ENCODE results near the gene MINDY3. TPM values are rescaled to one million over a fixed set of nuclear protein-coding genes. Genes with fewer than 3 reads are reported as not detected.
A peak's percentile ranks its signal among the peaks of the same experiment; 100 is the strongest.

The MINDY3 gene
- total RNA-seq, 1 donor from 2014 or later = 15.5 TPM

DNA sequence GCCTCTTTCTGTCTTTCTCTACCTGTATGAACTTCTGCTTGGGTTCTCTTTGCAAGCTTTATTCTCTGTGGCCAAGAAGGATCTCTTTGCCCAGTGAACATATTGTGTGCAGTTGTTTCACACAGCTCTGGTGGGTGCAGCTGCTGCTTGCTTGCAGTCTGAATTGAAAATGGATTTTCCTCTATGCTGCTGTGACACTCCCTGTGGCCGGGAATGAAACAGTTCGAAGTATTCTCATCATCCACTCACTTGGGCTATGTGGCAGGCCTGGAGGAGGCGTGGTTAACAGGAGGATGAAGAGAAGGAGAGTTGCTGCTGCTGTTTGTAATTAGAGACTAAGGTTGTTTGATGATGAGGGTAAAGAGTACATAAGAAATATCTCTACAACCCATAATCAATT is 112.2 kb downstream of the MINDY3 start:
- TF ChIP-seq, protein P1, sequence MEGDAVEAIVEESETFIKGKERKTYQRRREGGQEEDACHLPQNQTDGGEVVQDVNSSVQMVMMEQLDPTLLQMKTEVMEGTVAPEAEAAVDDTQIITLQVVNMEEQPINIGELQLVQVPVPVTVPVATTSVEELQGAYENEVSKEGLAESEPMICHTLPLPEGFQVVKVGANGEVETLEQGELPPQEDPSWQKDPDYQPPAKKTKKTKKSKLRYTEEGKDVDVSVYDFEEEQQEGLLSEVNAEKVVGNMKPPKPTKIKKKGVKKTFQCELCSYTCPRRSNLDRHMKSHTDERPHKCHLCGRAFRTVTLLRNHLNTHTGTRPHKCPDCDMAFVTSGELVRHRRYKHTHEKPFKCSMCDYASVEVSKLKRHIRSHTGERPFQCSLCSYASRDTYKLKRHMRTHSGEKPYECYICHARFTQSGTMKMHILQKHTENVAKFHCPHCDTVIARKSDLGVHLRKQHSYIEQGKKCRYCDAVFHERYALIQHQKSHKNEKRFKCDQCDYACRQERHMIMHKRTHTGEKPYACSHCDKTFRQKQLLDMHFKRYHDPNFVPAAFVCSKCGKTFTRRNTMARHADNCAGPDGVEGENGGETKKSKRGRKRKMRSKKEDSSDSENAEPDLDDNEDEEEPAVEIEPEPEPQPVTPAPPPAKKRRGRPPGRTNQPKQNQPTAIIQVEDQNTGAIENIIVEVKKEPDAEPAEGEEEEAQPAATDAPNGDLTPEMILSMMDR (conservative IDR thresholded peaks at IDR 0.05; ENCODE audit: low read depth, low read length) = no peak
- DNase-seq (ENCODE audit: low read depth) = no peak
- no peak overlapping the region for H3K4me3 ChIP-seq (ENCODE audit: low read depth, low read length)

DNA sequence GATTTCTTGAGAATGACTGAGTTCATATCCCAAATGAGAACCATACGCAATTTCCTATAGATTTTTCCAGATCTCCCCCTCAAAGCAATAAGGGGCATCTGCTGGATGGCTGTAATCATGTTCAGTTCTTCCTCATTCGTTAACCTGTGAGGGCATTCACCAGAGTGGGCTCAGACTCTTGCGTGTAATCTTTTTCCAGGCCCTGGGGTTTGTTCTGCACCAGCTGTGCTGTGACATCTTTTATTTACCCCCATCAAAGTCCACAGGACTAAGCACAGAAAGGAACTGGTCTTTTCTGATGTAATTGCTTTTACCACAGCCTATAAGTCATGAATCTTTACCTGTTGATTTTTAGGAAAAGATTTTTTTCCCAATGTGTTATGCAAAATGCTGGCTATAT is 112.7 kb downstream of the MINDY3 start:
- TF ChIP-seq, protein P1 (conservative IDR thresholded peaks at IDR 0.05; ENCODE audit: low read depth, low read length) = no peak
- H3K4me3 ChIP-seq (ENCODE audit: low read depth, low read length) = no peak overlapping the region
- DNase-seq (ENCODE audit: low read depth) = no peak

DNA sequence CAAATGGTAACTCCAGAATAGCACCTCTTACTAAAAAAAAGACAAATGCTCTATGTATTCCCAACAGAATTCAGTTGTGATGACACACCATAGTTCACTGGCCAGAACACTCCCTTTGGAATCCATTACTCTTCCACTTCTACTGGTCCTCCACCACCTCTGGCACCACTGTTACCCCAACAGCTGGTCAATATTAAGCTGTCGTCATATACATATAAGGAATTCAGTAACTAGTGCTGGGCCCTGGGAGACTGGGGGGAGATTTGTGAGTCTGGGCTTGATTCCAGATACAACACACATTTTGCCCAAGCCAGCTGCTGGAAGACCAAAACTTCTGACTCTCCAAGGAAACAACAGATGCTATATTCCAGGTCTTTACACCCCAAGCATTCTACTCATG is 114.6 kb downstream of the MINDY3 start:
- H3K4me3 ChIP-seq (ENCODE audit: low read depth, low read length) = no peak overlapping the region
- TF ChIP-seq, protein P1 (conservative IDR thresholded peaks at IDR 0.05; ENCODE audit: low read depth, low read length) = no peak
- no peak for DNase-seq (ENCODE audit: low read depth)

DNA sequence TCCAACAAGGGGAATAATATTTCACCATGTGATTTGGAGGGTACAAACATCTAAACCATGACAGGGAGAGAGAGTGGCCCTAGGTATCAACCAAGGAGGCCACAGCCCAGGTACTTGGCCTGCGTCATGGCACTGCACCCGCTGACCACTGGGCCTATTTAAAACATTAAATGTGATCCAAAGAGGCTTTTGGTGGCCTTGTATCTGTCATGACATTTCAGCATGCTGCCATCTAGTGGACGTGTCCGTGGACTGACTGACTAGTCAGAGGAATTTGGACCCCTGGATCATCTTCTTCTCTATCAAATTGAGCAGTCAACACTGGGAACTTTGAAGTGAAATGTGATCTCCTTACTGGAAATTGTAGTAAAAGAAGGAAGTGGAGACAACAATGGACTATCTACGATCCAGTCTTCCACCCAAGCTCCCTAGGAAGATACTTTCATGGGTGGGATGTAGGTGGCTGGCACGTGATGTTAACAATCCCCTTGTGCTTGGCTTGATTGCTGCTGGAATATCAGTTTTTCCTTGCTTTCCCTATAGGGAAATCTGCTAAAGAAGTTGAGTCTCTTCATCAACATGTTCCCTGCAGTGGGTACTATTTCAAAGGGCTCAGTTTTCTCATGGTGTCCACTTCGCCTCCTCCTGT is 116.0 kb downstream of the MINDY3 start:
- peak; percentile 23 for DNase-seq (ENCODE audit: low read depth)
- TF ChIP-seq, protein P1 (conservative IDR thresholded peaks at IDR 0.05; ENCODE audit: low read depth, low read length) = peak; percentile 78
- H3K4me3 ChIP-seq (ENCODE audit: low read depth, low read length) = no peak overlapping the region

DNA sequence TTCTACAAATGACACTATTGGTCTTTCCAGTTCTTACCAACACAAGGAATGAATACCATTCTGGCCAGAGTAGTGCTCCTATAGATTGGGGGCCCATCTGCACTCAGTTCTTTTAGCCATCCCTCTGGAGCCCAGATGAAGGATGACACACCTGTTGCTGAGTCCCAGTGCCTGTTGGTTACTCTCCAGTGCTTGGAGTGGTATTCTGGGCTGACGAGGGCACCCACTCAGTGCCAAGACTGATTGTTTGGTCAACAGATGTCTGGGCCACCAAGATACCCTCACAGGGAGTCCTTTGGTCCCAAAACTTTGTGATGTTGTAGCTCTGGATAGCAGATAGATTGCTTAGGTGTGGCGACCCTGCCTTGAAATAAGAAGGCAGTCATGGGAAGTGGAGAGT is 116.9 kb downstream of the MINDY3 start:
- DNase-seq (ENCODE audit: low read depth) = no peak
- TF ChIP-seq, protein P1 (conservative IDR thresholded peaks at IDR 0.05; ENCODE audit: low read depth, low read length) = no peak
- no peak overlapping the region for H3K4me3 ChIP-seq (ENCODE audit: low read depth, low read length)

DNA sequence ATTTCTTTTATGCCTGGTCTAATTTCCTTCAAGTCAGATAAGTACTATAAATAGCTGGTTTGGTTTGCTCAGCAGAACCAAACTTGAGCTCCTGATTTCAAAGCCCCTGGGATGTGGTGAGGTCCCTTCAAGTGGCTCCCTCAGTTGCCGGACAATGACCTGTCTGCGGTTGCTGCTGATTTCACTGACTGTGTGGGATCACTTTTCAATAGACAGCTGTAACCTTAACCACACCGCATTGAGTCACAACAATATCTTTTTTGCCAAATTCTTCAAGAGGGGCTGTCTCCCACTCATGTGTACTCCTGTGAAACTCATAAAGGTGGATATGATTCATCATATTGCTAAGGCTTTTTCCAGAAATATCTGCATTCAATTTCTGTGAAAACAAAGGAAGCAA is 117.5 kb downstream of the MINDY3 start:
- no peak overlapping the region for H3K4me3 ChIP-seq (ENCODE audit: low read depth, low read length)
- TF ChIP-seq, protein P1 (conservative IDR thresholded peaks at IDR 0.05; ENCODE audit: low read depth, low read length) = no peak
- DNase-seq (ENCODE audit: low read depth) = no peak

DNA sequence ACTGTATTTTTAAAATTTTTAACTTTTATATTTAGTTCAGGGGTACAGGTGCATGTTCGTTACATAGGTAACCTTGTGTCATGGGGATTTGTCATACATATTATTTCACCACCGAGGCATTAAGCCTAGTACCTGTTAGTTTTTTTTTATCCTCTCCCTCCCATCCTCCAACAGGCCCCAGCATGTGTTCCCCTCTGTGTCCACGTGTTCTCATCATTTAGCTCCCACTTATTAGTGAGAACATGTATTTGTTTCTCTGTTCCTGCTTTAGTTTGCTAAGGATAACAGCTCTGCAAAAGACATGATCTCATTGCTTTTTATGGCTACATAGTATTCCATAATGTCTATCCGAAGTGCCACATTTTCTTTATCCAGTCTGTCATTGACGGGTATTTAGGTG is 118.2 kb downstream of the MINDY3 start:
- H3K4me3 ChIP-seq (ENCODE audit: low read depth, low read length) = no peak overlapping the region
- DNase-seq (ENCODE audit: low read depth) = no peak
- TF ChIP-seq, protein P1 (conservative IDR thresholded peaks at IDR 0.05; ENCODE audit: low read depth, low read length) = no peak

All from epithelial cell of proximal tubule (primary cell).